LNCaP clone FGC (cell line): ENCODE results near the gene SREBF2.

Experiments used
- DNase-seq: peaks from one replicate; pipeline ENCODE4 v3.0.0-alpha.2; 2011; ENCODE audit warnings: low read depth
- H3K4me3 ChIP-seq: 2 replicates; pipeline ENCODE4 v1.5.1; 2011; ENCODE audit warnings: mild to moderate bottlenecking, low read depth, low read length, control low read depth
- CTCF ChIP-seq: IDR thresholded peaks from 2 replicates; pipeline ENCODE4 v1.5.1; 2012; ENCODE audit warnings: mild to moderate bottlenecking; ENCODE audit not compliant: control insufficient read depth, insufficient read depth; ENCODE audit errors: extremely low read depth

SREBF2 gene

DNA sequence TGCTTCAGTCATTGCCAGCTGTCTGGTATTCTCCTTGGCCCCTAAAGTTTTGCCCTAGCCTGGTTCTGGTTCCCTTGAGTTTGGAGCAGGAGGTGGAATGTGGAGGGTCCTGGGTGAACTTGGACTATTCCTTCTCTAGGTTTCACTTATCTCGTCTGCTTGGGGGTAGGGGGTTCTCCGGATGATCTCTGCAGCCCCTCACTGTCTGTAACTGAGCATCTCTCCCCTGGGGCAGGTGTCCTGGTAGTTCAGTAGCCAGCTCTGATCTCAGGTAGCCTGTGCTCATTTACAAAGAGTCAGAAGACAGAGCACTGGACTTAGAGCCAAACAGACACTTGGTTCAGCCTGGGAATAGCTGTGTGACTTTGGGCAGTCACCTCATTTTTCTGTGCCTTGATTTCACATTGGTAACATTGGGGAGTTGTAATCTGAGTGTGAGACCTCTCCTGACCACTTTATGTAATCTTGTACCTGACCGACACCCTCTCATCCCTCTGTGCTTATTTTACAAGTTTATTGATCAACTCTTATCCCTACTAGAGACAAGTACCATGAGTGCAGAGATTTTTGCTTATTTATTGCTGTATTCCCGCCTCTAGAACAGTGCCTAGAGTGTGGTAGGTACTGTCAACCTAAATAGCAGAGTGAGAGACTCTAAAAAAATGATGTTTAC is 31.6 kb upstream of the SREBF2 start:
- DNase-seq, result no peak
- no peak for TF ChIP-seq CTCF
- peak overlapping the region; percentile 73 for H3K4me3 ChIP-seq

DNA sequence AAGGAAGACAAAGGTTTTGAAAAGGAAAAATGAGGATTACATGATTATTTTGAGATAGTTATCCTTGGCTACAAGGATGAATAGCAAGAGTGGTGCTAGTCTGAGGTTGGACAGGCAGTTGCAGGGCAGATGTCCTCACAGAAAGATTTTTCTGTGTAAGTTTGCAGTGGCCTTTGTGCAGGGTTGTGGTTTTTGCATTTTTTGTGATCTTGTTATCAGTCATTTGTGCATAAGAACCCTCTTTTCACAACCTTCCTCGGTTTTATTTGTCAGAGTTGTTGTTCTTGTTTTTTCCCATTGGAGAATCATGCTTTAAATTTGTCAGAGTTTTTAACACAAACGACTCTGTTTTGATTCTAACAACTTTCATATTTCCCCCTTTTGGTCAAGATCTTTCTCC is 31.0 kb upstream of the SREBF2 start:
- H3K4me3 ChIP-seq, result peak overlapping the region; percentile 73
- TF ChIP-seq CTCF, result no peak

GRCh38 chr22:41805639-41806038 is 27.3 kb upstream of the SREBF2 start:
- no peak overlapping the region for H3K4me3 ChIP-seq
- no peak for TF ChIP-seq CTCF
- no peak for DNase-seq

More for the DNA sequence above, 31.0 kb upstream of the SREBF2 start:
- DNase-seq, result no peak

GRCh38 chr22:41808400-41808799 is 24.5 kb upstream of the SREBF2 start:
- TF ChIP-seq CTCF, result no peak
- DNase-seq, result no peak
- H3K4me3 ChIP-seq, result no peak overlapping the region

GRCh38 chr22:41810022-41810421 is 22.9 kb upstream of the SREBF2 start:
- H3K4me3 ChIP-seq, result no peak overlapping the region
- DNase-seq, result no peak
- no peak for TF ChIP-seq CTCF

DNA sequence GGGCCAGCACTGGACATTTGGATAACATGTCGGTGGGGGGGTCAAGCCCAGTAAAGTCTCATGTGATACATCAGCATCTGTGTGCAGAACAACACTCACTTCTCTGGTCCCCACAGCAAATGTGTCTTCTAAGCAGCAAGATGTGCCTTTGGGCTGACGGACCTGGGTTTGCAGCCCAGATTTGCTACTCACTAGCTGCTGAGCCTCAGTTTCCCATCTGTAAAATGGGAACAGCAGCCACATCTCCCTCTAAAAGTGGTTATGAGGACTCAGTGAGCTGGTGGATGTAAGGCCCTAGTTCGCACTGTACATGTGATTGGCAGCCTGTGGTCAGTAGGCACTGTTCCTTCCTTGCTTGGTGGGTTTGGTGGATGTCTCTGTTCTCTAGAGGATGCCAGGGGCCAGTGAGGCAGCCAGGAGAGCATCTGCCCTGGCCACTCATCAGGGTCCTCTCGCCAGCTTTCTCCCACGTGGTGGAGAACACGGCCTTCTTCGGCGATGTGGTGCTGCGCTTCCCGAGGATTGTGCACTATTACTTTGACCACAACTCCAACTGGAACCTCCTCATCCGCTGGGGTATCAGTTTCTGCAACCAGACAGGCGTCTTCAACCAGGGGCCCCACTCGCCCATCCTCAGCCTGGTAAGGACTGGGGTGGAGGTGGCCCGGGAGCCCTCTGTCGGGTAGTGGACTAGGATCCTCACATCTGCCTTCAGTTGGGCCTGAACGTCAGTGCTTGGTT is 19.9 kb upstream of the SREBF2 start:
- no peak for DNase-seq
- H3K4me3 ChIP-seq, result no peak overlapping the region
- TF ChIP-seq CTCF, result no peak
